WTC11 (cell line): ENCODE measurements around the gene ACTA2. TPM values are rescaled to one million over a fixed set of nuclear protein-coding genes. Genes with fewer than 3 reads are reported as not detected.

Source experiments
- ATAC-seq: fragments of 200-7000 bp; cut with Tn5 transposase; 2 replicates; pipeline ENCODE4 v1.10.0; 2021; ENCODE audit warnings: mild to moderate bottlenecking, moderate library complexity
- CTCF ChIA-PET: fragments of 300-600 bp; sonication (Branson Sonifier 250); formaldehyde crosslinking; loops from one replicate; lab custom pipeline; 2021; ENCODE audit warnings: antibody characterized with exemption; lab: Charles Lee
- POLR2A ChIA-PET: fragments of 350-600 bp; sonication (Branson Sonifier 250); formaldehyde crosslinking; loops from one replicate; lab custom pipeline; 2021; ENCODE audit warnings: antibody characterized with exemption; lab: Charles Lee
- DNase-seq: peaks from one replicate; pipeline ENCODE4 v3.0.0; 2021; ENCODE audit warnings: low spot score
- H3K27ac Mint-ChIP-seq: 2 replicates; pipeline ENCODE4 v1.8.0; 2021; ENCODE audit warnings: mixed read lengths
- H3K27me3 Mint-ChIP-seq: 2 replicates; pipeline ENCODE4 v1.8.0; 2021; ENCODE audit warnings: low read depth, mild to moderate bottlenecking, moderate library complexity, mixed read lengths
- H3K36me3 Mint-ChIP-seq: 2 replicates; pipeline ENCODE4 v1.8.0; 2021; ENCODE audit warnings: mixed read lengths
- H3K4me1 Mint-ChIP-seq: 2 replicates; pipeline ENCODE4 v1.8.0; 2022; ENCODE audit warnings: mixed read lengths
- H3K4me3 Mint-ChIP-seq: 2 replicates; pipeline ENCODE4 v1.8.0; 2021; ENCODE audit warnings: mild to moderate bottlenecking, moderate library complexity, mixed read lengths
- H3K9me3 Mint-ChIP-seq: 2 replicates; pipeline ENCODE4 v1.8.0; 2021; ENCODE audit warnings: mixed read lengths
- CREB1 ChIP-seq: sonication (generic); formaldehyde crosslinking; IDR thresholded peaks from 2 replicates; pipeline ENCODE4 v1.8.0; 2023; ENCODE audit warnings: mild to moderate bottlenecking, missing genetic modification reagents
- ELF4 ChIP-seq: sonication (generic); formaldehyde crosslinking; IDR thresholded peaks from 2 replicates; pipeline ENCODE4 v1.8.1; 2022; ENCODE audit warnings: low read depth, mild to moderate bottlenecking, moderate library complexity, missing genetic modification reagents
- ESRRA ChIP-seq: sonication (generic); formaldehyde crosslinking; IDR thresholded peaks from 2 replicates; pipeline ENCODE4 v1.8.1; 2022; ENCODE audit warnings: mild to moderate bottlenecking, missing genetic modification reagents, borderline replicate concordance
- FOXJ3 ChIP-seq: sonication (generic); formaldehyde crosslinking; IDR thresholded peaks from 2 replicates; pipeline ENCODE4 v1.9.0; 2021; ENCODE audit warnings: missing genetic modification reagents, mild to moderate bottlenecking, borderline replicate concordance
- FOXK1 ChIP-seq: sonication (generic); formaldehyde crosslinking; IDR thresholded peaks from 2 replicates; pipeline ENCODE4 v1.8.0; 2022; ENCODE audit warnings: mild to moderate bottlenecking, moderate library complexity, missing genetic modification reagents
- GRHL2 ChIP-seq: fragments of 250-450 bp; sonication (Bioruptor Pico); IDR thresholded peaks from 2 replicates; pipeline ENCODE4 v1.8.0; 2022; ENCODE audit warnings: mild to moderate bottlenecking, moderate library complexity; ENCODE audit not compliant: insufficient replicate concordance, severe bottlenecking
- GTF2I ChIP-seq: fragments of 250-450 bp; sonication (Bioruptor Pico); conservative IDR thresholded peaks from 2 replicates; pipeline ENCODE4 v1.4.0; 2021; ENCODE audit warnings: mild to moderate bottlenecking
- IRF2 ChIP-seq: sonication (generic); formaldehyde crosslinking; IDR thresholded peaks from 2 replicates; pipeline ENCODE4 v1.8.0; 2022; ENCODE audit warnings: low read depth, missing genetic modification reagents, borderline replicate concordance
- JUN ChIP-seq: sonication (generic); formaldehyde crosslinking; IDR thresholded peaks from 2 replicates; pipeline ENCODE4 v1.8.0; 2023; ENCODE audit warnings: mild to moderate bottlenecking, missing genetic modification reagents
- MYBL2 ChIP-seq: sonication (generic); formaldehyde crosslinking; IDR thresholded peaks from 2 replicates; pipeline ENCODE4 v1.8.1; 2023; ENCODE audit warnings: mild to moderate bottlenecking, moderate library complexity, missing genetic modification reagents
- NR3C1 ChIP-seq: sonication (generic); formaldehyde crosslinking; conservative IDR thresholded peaks from 2 replicates; pipeline ENCODE4 v1.8.1; 2023; ENCODE audit warnings: low read depth, mild to moderate bottlenecking, missing genetic modification reagents
- OVOL2 ChIP-seq: fragments of 250-450 bp; sonication (Bioruptor Pico); IDR thresholded peaks from 2 replicates; pipeline ENCODE4 v1.9.0; 2021; ENCODE audit warnings: mild to moderate bottlenecking, borderline replicate concordance
- RELA ChIP-seq: sonication (generic); formaldehyde crosslinking; IDR thresholded peaks from 2 replicates; pipeline ENCODE4 v1.8.1; 2022; ENCODE audit warnings: missing genetic modification reagents, mild to moderate bottlenecking, borderline replicate concordance
- SMAD4 ChIP-seq: sonication (generic); formaldehyde crosslinking; IDR thresholded peaks from 2 replicates; pipeline ENCODE4 v1.8.0; 2022; ENCODE audit warnings: mild to moderate bottlenecking, missing genetic modification reagents
- TEAD4 ChIP-seq: sonication (generic); formaldehyde crosslinking; IDR thresholded peaks from 2 replicates; pipeline ENCODE4 v1.8.0; 2022; ENCODE audit warnings: mild to moderate bottlenecking, missing genetic modification reagents
- ZBTB21 ChIP-seq: sonication (generic); formaldehyde crosslinking; IDR thresholded peaks from 2 replicates; pipeline ENCODE4 v1.8.1; 2023; ENCODE audit warnings: mild to moderate bottlenecking, missing genetic modification reagents, borderline replicate concordance
- ZNF121 ChIP-seq: sonication (generic); formaldehyde crosslinking; IDR thresholded peaks from 2 replicates; pipeline ENCODE4 v1.8.0; 2023; ENCODE audit warnings: missing genetic modification reagents
- ZNF219 ChIP-seq: sonication (generic); formaldehyde crosslinking; IDR thresholded peaks from 2 replicates; pipeline ENCODE4 v1.8.0; 2023; ENCODE audit warnings: missing genetic modification reagents, mild to moderate bottlenecking, borderline replicate concordance
- ZNF416 ChIP-seq: fragments of 250-450 bp; sonication (Bioruptor Pico); IDR thresholded peaks from 2 replicates; pipeline ENCODE4 v1.9.0; 2021; ENCODE audit warnings: mild to moderate bottlenecking, inconsistent platforms
- total RNA-seq: library from RNA; stranded (reverse); gene quantifications from 3 replicates; pipeline ENCODE4 v1.2.3, GENCODE V29; 2021
- TF ChIP-seq, protein P1 (sequence below): sonication (generic); formaldehyde crosslinking; IDR thresholded peaks from 2 replicates; pipeline ENCODE4 v1.8.0; 2022; ENCODE audit warnings: mild to moderate bottlenecking, missing genetic modification reagents
- TF ChIP-seq, protein P2 (sequence below): sonication (generic); formaldehyde crosslinking; IDR thresholded peaks from 2 replicates; pipeline ENCODE4 v1.8.1; 2023; ENCODE audit warnings: mild to moderate bottlenecking, missing genetic modification reagents, moderate library complexity
- TF ChIP-seq, protein P3 (sequence below): sonication (generic); formaldehyde crosslinking; conservative IDR thresholded peaks from 2 replicates; pipeline ENCODE4 v1.8.1; 2022; ENCODE audit warnings: mild to moderate bottlenecking, missing genetic modification reagents
- TF ChIP-seq, protein P4 (sequence below): sonication (generic); formaldehyde crosslinking; IDR thresholded peaks from 2 replicates; pipeline ENCODE4 v1.8.1; 2023; ENCODE audit warnings: mild to moderate bottlenecking, missing genetic modification reagents
- TF ChIP-seq, protein P5 (sequence below): fragments of 250-450 bp; sonication (Bioruptor Pico); conservative IDR thresholded peaks from 2 replicates; pipeline ENCODE4 v1.9.0; 2021; ENCODE audit warnings: mild to moderate bottlenecking
- TF ChIP-seq, protein P6 (sequence below): sonication (generic); formaldehyde crosslinking; IDR thresholded peaks from 2 replicates; pipeline ENCODE4 v1.8.0; 2023; ENCODE audit warnings: mild to moderate bottlenecking, missing genetic modification reagents

ACTA2 gene
- total RNA-seq, 1 experiment from 2014 or later = 4.4 TPM

DNA sequence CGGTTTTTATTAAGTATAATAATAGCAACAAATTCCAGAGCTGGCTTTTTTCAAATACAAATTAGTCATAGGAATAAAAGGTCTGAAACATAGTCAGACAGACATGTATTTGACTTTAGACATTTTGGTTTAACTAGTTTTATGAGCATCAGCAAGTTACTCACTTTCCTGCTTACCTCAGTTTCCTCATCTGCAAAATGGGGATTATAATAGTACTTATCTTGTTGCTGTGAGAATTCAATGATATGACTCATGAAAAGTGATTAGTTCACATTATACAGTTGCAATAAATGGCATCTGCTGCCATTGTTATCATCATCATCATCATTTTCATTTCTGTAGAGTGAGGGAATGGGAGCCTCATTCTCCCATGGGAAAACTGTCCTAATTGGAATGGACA lies 33.5 kb downstream of the ACTA2 start:
- TF ChIP-seq RELA = no peak
- TF ChIP-seq, protein P1, sequence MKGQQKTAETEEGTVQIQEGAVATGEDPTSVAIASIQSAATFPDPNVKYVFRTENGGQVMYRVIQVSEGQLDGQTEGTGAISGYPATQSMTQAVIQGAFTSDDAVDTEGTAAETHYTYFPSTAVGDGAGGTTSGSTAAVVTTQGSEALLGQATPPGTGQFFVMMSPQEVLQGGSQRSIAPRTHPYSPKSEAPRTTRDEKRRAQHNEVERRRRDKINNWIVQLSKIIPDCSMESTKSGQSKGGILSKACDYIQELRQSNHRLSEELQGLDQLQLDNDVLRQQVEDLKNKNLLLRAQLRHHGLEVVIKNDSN (CRISPR knock-in tag) = no peak
- no peak for TF ChIP-seq CREB1 (CRISPR knock-in tag)
- TF ChIP-seq ESRRA (CRISPR knock-in tag) = no peak
- no peak for TF ChIP-seq ZBTB21 (CRISPR knock-in tag)
- no peak for TF ChIP-seq JUN
- TF ChIP-seq, protein P2, sequence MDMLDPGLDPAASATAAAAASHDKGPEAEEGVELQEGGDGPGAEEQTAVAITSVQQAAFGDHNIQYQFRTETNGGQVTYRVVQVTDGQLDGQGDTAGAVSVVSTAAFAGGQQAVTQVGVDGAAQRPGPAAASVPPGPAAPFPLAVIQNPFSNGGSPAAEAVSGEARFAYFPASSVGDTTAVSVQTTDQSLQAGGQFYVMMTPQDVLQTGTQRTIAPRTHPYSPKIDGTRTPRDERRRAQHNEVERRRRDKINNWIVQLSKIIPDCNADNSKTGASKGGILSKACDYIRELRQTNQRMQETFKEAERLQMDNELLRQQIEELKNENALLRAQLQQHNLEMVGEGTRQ = no peak
- no peak for TF ChIP-seq TEAD4 (CRISPR knock-in tag)
- no peak for TF ChIP-seq FOXK1 (CRISPR knock-in tag)
- TF ChIP-seq FOXJ3 (CRISPR knock-in tag) = no peak
- TF ChIP-seq, protein P3, sequence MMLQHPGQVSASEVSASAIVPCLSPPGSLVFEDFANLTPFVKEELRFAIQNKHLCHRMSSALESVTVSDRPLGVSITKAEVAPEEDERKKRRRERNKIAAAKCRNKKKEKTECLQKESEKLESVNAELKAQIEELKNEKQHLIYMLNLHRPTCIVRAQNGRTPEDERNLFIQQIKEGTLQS (CRISPR knock-in tag) = no peak
- TF ChIP-seq SMAD4 (CRISPR knock-in tag) = no peak
- TF ChIP-seq, protein P4, sequence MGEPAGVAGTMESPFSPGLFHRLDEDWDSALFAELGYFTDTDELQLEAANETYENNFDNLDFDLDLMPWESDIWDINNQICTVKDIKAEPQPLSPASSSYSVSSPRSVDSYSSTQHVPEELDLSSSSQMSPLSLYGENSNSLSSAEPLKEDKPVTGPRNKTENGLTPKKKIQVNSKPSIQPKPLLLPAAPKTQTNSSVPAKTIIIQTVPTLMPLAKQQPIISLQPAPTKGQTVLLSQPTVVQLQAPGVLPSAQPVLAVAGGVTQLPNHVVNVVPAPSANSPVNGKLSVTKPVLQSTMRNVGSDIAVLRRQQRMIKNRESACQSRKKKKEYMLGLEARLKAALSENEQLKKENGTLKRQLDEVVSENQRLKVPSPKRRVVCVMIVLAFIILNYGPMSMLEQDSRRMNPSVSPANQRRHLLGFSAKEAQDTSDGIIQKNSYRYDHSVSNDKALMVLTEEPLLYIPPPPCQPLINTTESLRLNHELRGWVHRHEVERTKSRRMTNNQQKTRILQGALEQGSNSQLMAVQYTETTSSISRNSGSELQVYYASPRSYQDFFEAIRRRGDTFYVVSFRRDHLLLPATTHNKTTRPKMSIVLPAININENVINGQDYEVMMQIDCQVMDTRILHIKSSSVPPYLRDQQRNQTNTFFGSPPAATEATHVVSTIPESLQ = no peak
- TF ChIP-seq NR3C1 = no peak
- Mint-ChIP-seq H3K4me3 (no peak overlapping the region), H3K9me3 (no peaks in the 10 kb centered on the region), H3K27ac (no peak overlapping the region), H3K36me3 (no peaks in the 10 kb centered on the region), H3K27me3 (no peaks in the 10 kb centered on the region), H3K4me1 (no peaks in the 10 kb centered on the region)
- ChIA-PET CTCF (no interaction called here), POLR2A (no interaction called here)
- no peak for DNase-seq
- ATAC-seq = no peak

DNA sequence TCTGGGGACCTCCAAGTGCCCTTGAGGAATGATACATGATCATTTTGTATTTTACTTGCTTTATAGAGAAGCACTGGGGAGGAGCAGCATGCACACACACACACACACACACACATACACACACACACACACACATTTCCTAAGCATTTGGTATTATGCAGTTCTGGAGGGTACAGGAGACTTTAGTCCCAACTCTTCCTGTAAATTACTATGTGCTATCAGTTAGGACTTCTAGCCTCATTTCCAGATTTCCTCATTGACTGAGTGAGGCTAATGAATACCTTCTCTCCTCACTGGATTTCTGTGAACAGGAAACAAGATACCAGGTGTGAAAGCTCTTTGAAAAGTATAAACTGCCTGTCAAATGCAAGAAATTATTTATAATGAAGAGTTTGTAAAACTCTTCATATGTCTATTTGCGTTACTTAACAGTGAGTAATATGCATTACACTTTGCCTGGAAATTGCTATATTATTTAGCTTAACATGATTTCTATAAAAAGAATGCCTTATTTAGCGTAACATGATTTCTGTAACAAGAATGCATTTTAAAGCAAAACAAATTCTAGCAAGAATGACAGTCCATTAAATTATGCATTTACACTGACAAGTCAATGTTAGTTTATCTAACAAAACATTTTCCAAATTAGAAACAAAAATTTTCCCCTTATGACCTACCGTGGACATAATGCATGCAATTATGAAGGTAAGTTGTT lies 34.2 kb downstream of the ACTA2 start:
- no peak overlapping the region for H3K27ac Mint-ChIP-seq
- CTCF ChIA-PET = interaction anchor here (1.4 kb wide), 1 partner anchor 14 kb away, joined by 5 read pairs; no protein-coding TSS in a partner anchor
- no peak for TF ChIP-seq ZNF121 (CRISPR knock-in tag)
- TF ChIP-seq ZNF416 (CRISPR knock-in tag) = no peak
- no peak for TF ChIP-seq SMAD4 (CRISPR knock-in tag)
- TF ChIP-seq GTF2I (CRISPR knock-in tag) = no peak
- no peak for TF ChIP-seq ZNF219 (CRISPR knock-in tag)
- no peak for TF ChIP-seq CREB1 (CRISPR knock-in tag)
- TF ChIP-seq IRF2 (CRISPR knock-in tag) = no peak
- no peak for TF ChIP-seq GRHL2 (CRISPR knock-in tag)
- no peak for TF ChIP-seq MYBL2 (CRISPR knock-in tag)
- TF ChIP-seq OVOL2 (CRISPR knock-in tag) = no peak
- TF ChIP-seq, protein P5, sequence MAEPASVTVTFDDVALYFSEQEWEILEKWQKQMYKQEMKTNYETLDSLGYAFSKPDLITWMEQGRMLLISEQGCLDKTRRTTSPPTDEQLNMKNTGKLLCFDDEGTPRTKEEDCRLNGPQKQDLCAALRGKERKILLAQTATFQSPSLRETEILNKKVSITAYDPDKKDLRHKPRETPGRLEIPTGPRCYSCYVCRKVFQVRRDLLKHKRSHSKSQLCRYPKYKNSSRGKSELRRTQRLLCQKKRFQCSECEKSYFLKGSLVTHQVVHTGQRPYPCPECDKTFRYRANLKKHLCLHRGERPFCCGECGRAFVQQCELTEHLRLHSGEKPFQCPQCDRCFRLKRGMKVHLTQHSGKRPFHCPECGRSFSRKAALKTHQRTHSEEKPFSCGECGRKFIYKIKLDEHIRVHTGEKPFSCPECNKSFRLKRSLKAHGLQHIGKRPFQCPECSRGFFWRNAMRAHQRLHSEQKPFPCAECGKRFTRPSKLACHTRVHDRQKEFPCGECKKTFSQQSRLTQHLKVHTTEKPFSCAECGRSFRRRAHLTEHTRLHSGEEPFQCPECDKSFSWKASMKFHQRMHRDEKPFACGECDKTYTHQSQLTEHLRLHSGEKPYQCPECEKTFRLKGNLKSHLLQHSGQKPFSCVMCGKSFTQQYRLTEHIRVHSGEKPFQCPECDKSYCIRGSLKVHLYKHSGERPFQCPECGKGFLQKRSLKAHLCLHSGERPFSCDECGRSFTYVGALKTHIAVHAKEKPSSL (CRISPR knock-in tag) = no peak
- no peak for TF ChIP-seq RELA
- TF ChIP-seq, protein P6, sequence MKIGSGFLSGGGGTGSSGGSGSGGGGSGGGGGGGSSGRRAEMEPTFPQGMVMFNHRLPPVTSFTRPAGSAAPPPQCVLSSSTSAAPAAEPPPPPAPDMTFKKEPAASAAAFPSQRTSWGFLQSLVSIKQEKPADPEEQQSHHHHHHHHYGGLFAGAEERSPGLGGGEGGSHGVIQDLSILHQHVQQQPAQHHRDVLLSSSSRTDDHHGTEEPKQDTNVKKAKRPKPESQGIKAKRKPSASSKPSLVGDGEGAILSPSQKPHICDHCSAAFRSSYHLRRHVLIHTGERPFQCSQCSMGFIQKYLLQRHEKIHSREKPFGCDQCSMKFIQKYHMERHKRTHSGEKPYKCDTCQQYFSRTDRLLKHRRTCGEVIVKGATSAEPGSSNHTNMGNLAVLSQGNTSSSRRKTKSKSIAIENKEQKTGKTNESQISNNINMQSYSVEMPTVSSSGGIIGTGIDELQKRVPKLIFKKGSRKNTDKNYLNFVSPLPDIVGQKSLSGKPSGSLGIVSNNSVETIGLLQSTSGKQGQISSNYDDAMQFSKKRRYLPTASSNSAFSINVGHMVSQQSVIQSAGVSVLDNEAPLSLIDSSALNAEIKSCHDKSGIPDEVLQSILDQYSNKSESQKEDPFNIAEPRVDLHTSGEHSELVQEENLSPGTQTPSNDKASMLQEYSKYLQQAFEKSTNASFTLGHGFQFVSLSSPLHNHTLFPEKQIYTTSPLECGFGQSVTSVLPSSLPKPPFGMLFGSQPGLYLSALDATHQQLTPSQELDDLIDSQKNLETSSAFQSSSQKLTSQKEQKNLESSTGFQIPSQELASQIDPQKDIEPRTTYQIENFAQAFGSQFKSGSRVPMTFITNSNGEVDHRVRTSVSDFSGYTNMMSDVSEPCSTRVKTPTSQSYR (CRISPR knock-in tag) = no peak
- no peak for TF ChIP-seq ELF4 (CRISPR knock-in tag)

More for the DNA sequence above, 34.2 kb downstream of the ACTA2 start:
- DNase-seq (no peak), ATAC-seq (no peak)
- POLR2A ChIA-PET = no interaction called here
- no peaks in the 10 kb centered on the region for H3K36me3 Mint-ChIP-seq
- H3K4me1 Mint-ChIP-seq = no peaks in the 10 kb centered on the region
- no peaks in the 10 kb centered on the region for H3K9me3 Mint-ChIP-seq
- H3K4me3 Mint-ChIP-seq = no peak overlapping the region
- H3K27me3 Mint-ChIP-seq = no peaks in the 10 kb centered on the region
